AG09309 (cell line): Measurements from ENCODE around the gene TYR.

Experiments used
- DNase-seq: peaks from one replicate; pipeline ENCODE4 v3.0.0-alpha.2; 2010; ENCODE audit warnings: low read depth
- H3K4me3 ChIP-seq: 2 replicates; pipeline ENCODE4 v1.5.1; 2011; ENCODE audit warnings: mild to moderate bottlenecking, low read depth, low read length, moderate library complexity; ENCODE audit not compliant: control insufficient read depth
- TF ChIP-seq, protein P1 (sequence below): IDR thresholded peaks from 2 replicates; pipeline ENCODE4 v1.5.1; 2011; ENCODE audit warnings: mild to moderate bottlenecking, low read depth, low read length, inconsistent platforms; ENCODE audit not compliant: insufficient read depth, control insufficient read depth; ENCODE audit errors: missing control alignments

TYR gene

DNA sequence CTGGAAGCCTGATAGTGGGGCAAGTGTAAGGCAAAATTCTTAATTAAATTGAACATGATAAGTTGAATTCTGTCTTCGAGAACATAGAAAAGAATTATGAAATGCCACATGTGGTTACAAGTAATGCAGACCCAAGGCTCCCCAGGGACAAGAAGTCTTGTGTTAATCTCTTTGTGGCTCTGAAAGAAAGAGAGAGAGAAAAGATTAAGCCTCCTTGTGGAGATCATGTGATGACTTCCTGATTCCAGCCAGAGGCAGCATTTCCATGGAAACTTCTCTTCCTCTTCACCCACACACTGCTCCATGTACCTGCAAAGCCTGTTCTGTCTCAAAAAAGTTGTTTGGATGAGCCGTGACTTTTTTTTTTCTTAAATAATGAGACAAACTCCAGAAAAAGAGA, 1.9 kb upstream of the TYR start:
- TF ChIP-seq, protein P1, sequence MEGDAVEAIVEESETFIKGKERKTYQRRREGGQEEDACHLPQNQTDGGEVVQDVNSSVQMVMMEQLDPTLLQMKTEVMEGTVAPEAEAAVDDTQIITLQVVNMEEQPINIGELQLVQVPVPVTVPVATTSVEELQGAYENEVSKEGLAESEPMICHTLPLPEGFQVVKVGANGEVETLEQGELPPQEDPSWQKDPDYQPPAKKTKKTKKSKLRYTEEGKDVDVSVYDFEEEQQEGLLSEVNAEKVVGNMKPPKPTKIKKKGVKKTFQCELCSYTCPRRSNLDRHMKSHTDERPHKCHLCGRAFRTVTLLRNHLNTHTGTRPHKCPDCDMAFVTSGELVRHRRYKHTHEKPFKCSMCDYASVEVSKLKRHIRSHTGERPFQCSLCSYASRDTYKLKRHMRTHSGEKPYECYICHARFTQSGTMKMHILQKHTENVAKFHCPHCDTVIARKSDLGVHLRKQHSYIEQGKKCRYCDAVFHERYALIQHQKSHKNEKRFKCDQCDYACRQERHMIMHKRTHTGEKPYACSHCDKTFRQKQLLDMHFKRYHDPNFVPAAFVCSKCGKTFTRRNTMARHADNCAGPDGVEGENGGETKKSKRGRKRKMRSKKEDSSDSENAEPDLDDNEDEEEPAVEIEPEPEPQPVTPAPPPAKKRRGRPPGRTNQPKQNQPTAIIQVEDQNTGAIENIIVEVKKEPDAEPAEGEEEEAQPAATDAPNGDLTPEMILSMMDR: no peak
- no peak for DNase-seq
- H3K4me3 ChIP-seq: no peak overlapping the region

DNA sequence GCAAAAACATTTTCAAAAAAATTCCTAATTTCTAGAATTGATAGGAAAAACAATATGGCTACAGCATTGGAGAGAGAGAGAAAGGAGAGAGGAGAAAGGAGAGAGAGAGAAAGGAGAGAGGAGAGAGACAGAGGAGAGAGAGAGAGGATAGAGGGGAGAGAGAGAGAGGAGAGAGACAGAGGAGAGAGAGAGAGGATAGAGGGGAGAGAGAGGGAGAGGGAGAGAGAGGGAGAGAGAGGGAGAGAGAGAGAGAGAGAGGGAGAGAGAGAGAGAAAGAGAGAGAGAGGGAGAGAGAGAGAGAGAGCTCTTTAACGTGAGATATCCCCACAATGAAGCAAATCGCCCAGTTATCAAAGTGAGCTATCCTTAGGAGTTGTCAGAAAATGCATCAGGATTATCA, 737 bp upstream of the TYR start:
- DNase-seq: no peak
- TF ChIP-seq, protein P1: no peak
- H3K4me3 ChIP-seq: no peak overlapping the region

GRCh38 chr11:89181111-89181510, 3.4 kb downstream of the TYR start:
- TF ChIP-seq, protein P1: no peak
- H3K4me3 ChIP-seq: no peak overlapping the region
- no peak for DNase-seq

DNA sequence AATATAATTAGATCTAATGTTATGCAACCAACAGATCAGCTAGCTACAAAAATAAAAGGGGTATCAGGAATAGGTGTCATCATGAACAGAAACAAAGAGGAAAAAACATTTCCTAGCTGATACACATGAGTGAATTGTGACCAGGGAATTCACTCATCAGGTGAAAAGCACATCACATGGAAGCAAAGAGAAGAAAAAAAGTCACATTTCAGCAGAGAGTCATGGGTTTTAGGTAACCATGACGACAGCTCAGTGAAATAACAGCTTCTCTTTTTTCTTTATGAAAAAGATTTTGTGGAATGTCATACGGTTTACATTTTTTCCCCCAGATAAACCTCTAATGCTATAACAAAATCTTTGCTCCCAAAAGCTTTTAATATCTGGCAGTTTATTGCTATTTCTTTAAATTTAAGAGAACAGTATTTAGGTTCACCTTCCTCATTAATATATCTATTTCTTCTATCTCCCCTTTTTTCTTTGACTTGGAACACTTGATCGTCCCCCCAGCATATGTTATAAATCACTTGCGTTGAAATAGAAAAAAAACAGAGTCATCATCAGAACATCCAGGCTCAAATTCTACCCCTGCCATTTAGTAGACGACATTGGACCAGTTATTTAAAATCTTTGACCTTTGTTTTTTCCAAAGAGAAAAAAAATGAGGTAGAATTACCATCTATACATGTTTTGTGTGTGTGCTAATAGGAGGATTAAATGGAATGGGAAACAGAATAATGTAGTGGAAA, 5.3 kb downstream of the TYR start:
- TF ChIP-seq, protein P1: no peak
- no peak for DNase-seq
- no peak overlapping the region for H3K4me3 ChIP-seq

DNA sequence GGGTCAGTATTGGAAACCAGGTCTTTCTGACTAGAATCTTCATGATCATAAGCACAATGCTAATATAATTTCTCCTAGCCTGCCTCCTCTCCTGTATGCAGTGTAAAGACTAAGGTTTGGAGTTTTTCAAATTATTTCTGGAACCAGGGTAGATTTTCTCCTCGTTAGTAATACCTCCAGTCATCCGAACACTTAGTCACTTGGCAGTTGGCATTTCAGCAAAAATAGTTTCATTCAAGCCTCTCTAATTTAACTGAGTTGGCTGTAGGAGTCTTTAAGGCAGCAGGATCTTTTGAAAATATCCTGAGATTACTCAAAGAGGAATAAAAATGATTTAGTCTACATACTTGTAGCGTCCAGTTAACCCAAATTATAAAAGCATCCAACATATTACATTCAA, 6.3 kb downstream of the TYR start:
- TF ChIP-seq, protein P1: no peak
- H3K4me3 ChIP-seq: no peak overlapping the region
- DNase-seq: peak; percentile 27

DNA sequence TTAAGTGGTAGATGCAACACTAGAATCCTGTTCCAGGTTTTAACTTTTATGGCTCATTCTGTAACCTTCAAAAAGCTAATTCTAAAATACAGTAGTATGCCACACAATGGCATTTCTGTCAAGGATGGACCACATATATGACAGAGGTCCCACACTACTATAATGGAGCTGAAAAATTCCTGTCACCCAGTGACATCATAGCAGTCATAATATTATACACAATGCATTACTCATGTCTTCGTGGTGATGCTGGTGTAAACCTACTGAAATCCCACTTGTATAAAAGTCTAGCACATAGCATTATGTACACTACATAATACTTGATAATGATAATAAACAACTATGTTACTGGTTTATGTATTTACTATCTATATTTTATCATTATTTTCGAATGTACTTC, 12.1 kb downstream of the TYR start:
- TF ChIP-seq, protein P1: no peak
- no peak for DNase-seq

More for the DNA sequence above, 12.1 kb downstream of the TYR start:
- H3K4me3 ChIP-seq: no peak overlapping the region
